C4-2B (cell line): Measurements from ENCODE around the gene THAP5.

ENCODE experiments used
- H3K27ac ChIP-seq: fragments of 450-650 bp; 2 replicates; pipeline ENCODE4 v1.5.1; 2017
- ZFX ChIP-seq: fragments of 450-650 bp; IDR thresholded peaks from 2 replicates; pipeline ENCODE4 v1.6.1; 2017
- TF ChIP-seq, protein P1 (sequence below): fragments of 450-650 bp; conservative IDR thresholded peaks from 2 replicates; pipeline ENCODE4 v1.5.1; 2017; ENCODE audit warnings: mild to moderate bottlenecking

THAP5 gene

GRCh38 chr7:108609643-108610042 lies 40.1 kb upstream of the THAP5 start:
- H3K27ac ChIP-seq: peak overlapping the region; percentile 90
- no peak for TF ChIP-seq ZFX
- TF ChIP-seq, protein P1, sequence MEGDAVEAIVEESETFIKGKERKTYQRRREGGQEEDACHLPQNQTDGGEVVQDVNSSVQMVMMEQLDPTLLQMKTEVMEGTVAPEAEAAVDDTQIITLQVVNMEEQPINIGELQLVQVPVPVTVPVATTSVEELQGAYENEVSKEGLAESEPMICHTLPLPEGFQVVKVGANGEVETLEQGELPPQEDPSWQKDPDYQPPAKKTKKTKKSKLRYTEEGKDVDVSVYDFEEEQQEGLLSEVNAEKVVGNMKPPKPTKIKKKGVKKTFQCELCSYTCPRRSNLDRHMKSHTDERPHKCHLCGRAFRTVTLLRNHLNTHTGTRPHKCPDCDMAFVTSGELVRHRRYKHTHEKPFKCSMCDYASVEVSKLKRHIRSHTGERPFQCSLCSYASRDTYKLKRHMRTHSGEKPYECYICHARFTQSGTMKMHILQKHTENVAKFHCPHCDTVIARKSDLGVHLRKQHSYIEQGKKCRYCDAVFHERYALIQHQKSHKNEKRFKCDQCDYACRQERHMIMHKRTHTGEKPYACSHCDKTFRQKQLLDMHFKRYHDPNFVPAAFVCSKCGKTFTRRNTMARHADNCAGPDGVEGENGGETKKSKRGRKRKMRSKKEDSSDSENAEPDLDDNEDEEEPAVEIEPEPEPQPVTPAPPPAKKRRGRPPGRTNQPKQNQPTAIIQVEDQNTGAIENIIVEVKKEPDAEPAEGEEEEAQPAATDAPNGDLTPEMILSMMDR: no peak

- no peak for TF ChIP-seq ZFX
- TF ChIP-seq, protein P1: no peak
- H3K27ac ChIP-seq: no peak overlapping the region
Measured at GRCh38 chr7:108605559-108606201, 36.2 kb upstream of the THAP5 start.

- TF ChIP-seq, protein P1: no peak
- no peak for TF ChIP-seq ZFX
- H3K27ac ChIP-seq: no peak overlapping the region
Measured at GRCh38 chr7:108604307-108605077, 35.0 kb upstream of the THAP5 start.

DNA sequence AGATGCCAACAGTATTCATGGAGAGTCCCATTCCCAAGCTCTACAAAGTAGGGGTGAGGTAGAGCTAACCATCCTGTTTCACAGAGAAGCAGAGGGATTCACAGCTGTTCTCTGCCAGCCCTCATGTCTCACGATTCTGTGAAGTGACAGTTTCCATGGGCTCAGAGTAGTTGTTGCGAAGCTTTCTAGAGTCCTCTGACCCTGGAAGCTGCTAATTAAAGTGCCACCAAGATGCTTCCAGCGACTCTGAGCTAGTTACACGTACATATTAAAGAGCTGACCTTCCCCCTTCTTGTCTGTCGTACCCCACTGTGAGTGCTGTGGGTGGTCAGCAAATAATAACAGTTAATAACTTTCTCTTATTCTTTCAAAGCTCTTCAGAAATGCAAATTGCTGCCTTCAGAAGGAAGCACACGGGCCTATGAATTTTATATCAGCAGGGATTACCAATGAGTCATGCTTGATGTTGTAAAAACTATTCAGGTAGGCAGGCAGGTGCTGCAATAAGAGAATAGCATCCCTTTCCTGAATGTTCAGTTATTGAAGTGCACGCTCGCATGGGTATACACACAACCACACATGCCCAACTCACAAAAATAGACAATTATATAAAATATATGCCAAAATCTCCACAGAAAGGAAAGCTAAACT lies 34.3 kb upstream of the THAP5 start:
- no peak overlapping the region for H3K27ac ChIP-seq
- TF ChIP-seq, protein P1: no peak
- TF ChIP-seq ZFX: no peak

GRCh38 chr7:108600399-108600798 lies 30.9 kb upstream of the THAP5 start:
- H3K27ac ChIP-seq: no peak overlapping the region
- no peak for TF ChIP-seq ZFX
- TF ChIP-seq, protein P1: no peak

DNA sequence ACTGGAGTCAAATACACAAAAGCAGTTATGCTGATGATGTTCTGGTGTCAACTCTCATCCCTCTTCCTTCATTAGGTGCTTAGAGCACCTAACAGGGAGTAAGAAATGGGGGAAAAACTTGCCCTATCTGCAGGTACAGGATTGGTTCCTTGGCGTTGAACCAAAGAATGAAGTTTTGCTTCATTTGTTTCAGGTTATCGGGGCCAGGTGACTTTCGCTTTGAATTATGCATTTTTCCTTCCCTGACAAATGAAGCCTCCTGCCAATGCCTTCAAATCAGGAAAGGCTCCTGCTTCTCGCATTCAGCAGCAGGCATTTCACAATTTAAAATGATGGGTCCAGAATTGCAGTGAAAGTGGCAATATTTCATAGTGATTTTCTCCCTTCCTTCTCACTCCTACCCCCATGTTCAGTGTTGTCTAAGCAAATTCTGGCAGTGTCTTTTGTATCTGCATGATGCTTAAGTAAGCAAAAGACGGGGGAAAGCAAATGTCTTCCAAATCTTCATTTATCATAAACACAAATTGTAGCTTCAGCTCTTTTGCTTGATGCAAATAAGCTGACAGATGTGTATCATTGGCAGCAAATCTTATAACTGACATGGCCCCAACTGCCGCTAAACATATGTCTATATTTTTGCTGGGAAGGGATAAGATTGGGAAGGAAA lies 29.5 kb upstream of the THAP5 start:
- H3K27ac ChIP-seq: no peak overlapping the region
- TF ChIP-seq ZFX: no peak

- H3K27ac ChIP-seq: no peak overlapping the region
- TF ChIP-seq, protein P1: no peak
- no peak for TF ChIP-seq ZFX
Measured at GRCh38 chr7:108598153-108598552, 28.6 kb upstream of the THAP5 start.
